ENCODE measurements around the gene JAGN1. TPM values are rescaled to one million over a fixed set of nuclear protein-coding genes. Genes with fewer than 3 reads are reported as not detected.

Gene JAGN1
- total RNA-seq, 1 donor from 2014 or later = 33.0 TPM

GRCh38 chr3:9930804-9931418 is 40.5 kb downstream of the JAGN1 start:
- H3K9me3 Mint-ChIP-seq (ENCODE audit: low read depth) = no peaks in the 10 kb centered on the region
- H3K27me3 Mint-ChIP-seq = no peaks in the 10 kb centered on the region
- peak overlapping the region; percentile 17 for H3K27ac Mint-ChIP-seq
- peaks cover 7% of the 10 kb centered on the region for H3K36me3 Mint-ChIP-seq (ENCODE audit: insufficient read depth)
- DNase-seq (ENCODE audit: low spot score, unreplicated experiment) = no peak
- no peak overlapping the region for H3K4me3 Mint-ChIP-seq (ENCODE audit: low read depth)
- H3K4me1 Mint-ChIP-seq (ENCODE audit: low read depth) = peaks cover 17% of the 10 kb centered on the region
- TF ChIP-seq, protein P1, sequence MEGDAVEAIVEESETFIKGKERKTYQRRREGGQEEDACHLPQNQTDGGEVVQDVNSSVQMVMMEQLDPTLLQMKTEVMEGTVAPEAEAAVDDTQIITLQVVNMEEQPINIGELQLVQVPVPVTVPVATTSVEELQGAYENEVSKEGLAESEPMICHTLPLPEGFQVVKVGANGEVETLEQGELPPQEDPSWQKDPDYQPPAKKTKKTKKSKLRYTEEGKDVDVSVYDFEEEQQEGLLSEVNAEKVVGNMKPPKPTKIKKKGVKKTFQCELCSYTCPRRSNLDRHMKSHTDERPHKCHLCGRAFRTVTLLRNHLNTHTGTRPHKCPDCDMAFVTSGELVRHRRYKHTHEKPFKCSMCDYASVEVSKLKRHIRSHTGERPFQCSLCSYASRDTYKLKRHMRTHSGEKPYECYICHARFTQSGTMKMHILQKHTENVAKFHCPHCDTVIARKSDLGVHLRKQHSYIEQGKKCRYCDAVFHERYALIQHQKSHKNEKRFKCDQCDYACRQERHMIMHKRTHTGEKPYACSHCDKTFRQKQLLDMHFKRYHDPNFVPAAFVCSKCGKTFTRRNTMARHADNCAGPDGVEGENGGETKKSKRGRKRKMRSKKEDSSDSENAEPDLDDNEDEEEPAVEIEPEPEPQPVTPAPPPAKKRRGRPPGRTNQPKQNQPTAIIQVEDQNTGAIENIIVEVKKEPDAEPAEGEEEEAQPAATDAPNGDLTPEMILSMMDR (IDR thresholded peaks at IDR 0.05; ENCODE audit: unreplicated experiment) = peak; percentile 11

DNA sequence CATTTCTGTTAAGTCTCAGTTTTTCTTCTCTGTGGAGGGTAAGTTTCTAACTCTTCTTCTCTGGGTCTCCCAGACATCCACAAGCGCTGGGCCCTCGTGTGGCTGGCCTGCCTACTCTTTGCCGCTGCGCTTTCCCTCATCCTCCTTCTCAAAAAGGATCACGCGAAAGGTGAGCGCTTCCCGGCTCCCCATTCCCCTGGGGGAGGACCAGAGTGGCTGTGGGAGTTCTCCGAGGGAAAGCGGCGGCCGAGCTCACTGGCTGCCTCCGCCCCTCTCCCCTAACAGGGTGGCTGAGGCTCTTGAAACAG is 42.1 kb downstream of the JAGN1 start:
- Mint-ChIP-seq H3K4me3 (ENCODE audit: low read depth) (peak overlapping the region; percentile 96), H3K27me3 (no peaks in the 10 kb centered on the region), H3K9me3 (ENCODE audit: low read depth) (no peaks in the 10 kb centered on the region), H3K27ac (peak overlapping the region; percentile 16), H3K36me3 (ENCODE audit: insufficient read depth) (peaks cover 9% of the 10 kb centered on the region), H3K4me1 (ENCODE audit: low read depth) (peaks cover 17% of the 10 kb centered on the region)
- TF ChIP-seq, protein P1 (IDR thresholded peaks at IDR 0.05; ENCODE audit: unreplicated experiment) = no peak
- DNase-seq (ENCODE audit: low spot score, unreplicated experiment) = no peak

DNA sequence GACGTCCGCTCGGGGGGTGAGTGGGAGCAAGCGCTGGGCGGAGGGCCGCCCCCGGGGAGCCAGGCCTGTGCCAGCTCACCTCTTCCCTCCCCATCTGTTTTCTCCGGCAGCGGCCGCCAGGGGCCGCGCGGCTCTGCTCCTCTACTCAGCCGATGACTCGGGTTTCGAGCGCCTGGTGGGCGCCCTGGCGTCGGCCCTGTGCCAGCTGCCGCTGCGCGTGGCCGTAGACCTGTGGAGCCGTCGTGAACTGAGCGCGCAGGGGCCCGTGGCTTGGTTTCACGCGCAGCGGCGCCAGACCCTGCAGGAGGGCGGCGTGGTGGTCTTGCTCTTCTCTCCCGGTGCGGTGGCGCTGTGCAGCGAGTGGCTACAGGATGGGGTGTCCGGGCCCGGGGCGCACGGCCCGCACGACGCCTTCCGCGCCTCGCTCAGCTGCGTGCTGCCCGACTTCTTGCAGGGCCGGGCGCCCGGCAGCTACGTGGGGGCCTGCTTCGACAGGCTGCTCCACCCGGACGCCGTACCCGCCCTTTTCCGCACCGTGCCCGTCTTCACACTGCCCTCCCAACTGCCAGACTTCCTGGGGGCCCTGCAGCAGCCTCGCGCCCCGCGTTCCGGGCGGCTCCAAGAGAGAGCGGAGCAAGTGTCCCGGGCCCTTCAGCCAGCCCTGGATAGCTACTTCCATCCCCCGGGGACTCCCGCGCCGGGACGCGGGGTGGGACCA is 42.6 kb downstream of the JAGN1 start:
- TF ChIP-seq, protein P1 (IDR thresholded peaks at IDR 0.05; ENCODE audit: unreplicated experiment) = peak; percentile 74
- peak; percentile 76 for DNase-seq (ENCODE audit: low spot score, unreplicated experiment)
- Mint-ChIP-seq H3K9me3 (ENCODE audit: low read depth) (no peaks in the 10 kb centered on the region), H3K36me3 (ENCODE audit: insufficient read depth) (peaks cover 10% of the 10 kb centered on the region), H3K4me3 (ENCODE audit: low read depth) (peak overlapping the region; percentile 96), H3K27ac (peak overlapping the region; percentile 98), H3K27me3 (no peaks in the 10 kb centered on the region), H3K4me1 (ENCODE audit: low read depth) (peaks cover 17% of the 10 kb centered on the region)

- H3K27ac Mint-ChIP-seq = peak within 1 kb of the TSS; percentile 98
- peaks cover 11% of the 10 kb centered on the region for H3K36me3 Mint-ChIP-seq (ENCODE audit: insufficient read depth)
- H3K27me3 Mint-ChIP-seq = no peaks in the 10 kb centered on the region
- TF ChIP-seq, protein P1 (IDR thresholded peaks at IDR 0.05; ENCODE audit: unreplicated experiment) = no peak
- H3K4me1 Mint-ChIP-seq (ENCODE audit: low read depth) = peaks cover 17% of the 10 kb centered on the region
- peak within 1 kb of the TSS; percentile 96 for H3K4me3 Mint-ChIP-seq (ENCODE audit: low read depth)
- DNase-seq (ENCODE audit: low spot score, unreplicated experiment) = peak; percentile 92
- H3K9me3 Mint-ChIP-seq (ENCODE audit: low read depth) = no peaks in the 10 kb centered on the region
Observed at GRCh38 chr3:9933561-9934234, 43.3 kb downstream of the JAGN1 start, which contains the start of gene CRELD1. Gene CRELD1 (plus strand): TSS chr3:9933834. CDS start chr3:9934439, 605 bp downstream.

DNA sequence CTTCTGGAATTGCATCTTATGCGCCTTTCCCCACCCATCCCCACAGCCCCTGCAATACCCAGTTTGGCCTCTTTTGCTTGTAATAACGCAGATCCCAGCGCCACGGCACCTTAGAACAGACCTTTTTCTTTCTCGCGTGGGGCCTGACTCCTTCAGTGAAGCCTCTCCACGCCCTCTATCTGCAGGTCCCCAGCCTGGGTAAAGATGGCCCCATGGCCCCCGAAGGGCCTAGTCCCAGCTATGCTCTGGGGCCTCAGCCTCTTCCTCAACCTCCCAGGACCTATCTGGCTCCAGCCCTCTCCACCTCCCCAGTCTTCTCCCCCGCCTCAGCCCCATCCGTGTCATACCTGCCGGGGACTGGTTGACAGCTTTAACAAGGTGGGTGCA is 43.8 kb downstream of the JAGN1 start:
- Mint-ChIP-seq H3K4me3 (ENCODE audit: low read depth) (peak overlapping the region; percentile 96), H3K9me3 (ENCODE audit: low read depth) (no peaks in the 10 kb centered on the region), H3K36me3 (ENCODE audit: insufficient read depth) (peaks cover 11% of the 10 kb centered on the region), H3K4me1 (ENCODE audit: low read depth) (peaks cover 17% of the 10 kb centered on the region), H3K27me3 (no peaks in the 10 kb centered on the region), H3K27ac (peak overlapping the region; percentile 98)
- no peak for DNase-seq (ENCODE audit: low spot score, unreplicated experiment)
- TF ChIP-seq, protein P1 (IDR thresholded peaks at IDR 0.05; ENCODE audit: unreplicated experiment) = peak; percentile 30

Data from progenitor cell of endocrine pancreas (in vitro differentiated cells).